Skeletal muscle cell (primary cell): ENCODE measurements around the gene FSD1.

Experiments
- DNase-seq: peaks from one replicate; pipeline ENCODE4 v3.0.0-alpha.2; 2010; ENCODE audit warnings: low read depth
- H3K4me3 ChIP-seq: 2 replicates; pipeline ENCODE4 v1.5.1; 2011; ENCODE audit warnings: low read depth, mild to moderate bottlenecking, control low read depth, low read length, moderate library complexity

The FSD1 gene

GRCh38 chr19:4371247-4372164 lies 67.1 kb downstream of the FSD1 start:
- H3K4me3 ChIP-seq: no peak overlapping the region

GRCh38 chr19:4372165-4373012 lies 68.0 kb downstream of the FSD1 start:
- no peak overlapping the region for H3K4me3 ChIP-seq
- no peak for DNase-seq

More at GRCh38 chr19:4371247-4372164, 67.1 kb downstream of the FSD1 start:
- no peak for DNase-seq

GRCh38 chr19:4373013-4373367 lies 68.6 kb downstream of the FSD1 start:
- H3K4me3 ChIP-seq: no peak overlapping the region
- no peak for DNase-seq
